PC-9 (cell line): Measurements from ENCODE around the gene BEST2. TPM values are rescaled to one million over a fixed set of nuclear protein-coding genes. Genes with fewer than 3 reads are reported as not detected.

Experiments
- BruUV-seq: library from RNA; stranded (reverse); fragments of 400-500 nt; replicated peaks from 2 replicates; lab custom pipeline; 2021; lab: Mats Ljungman, UMichigan
- CTCF ChIA-PET: fragments of 300-600 bp; sonication (Branson Sonifier 250); formaldehyde crosslinking; loops from one replicate; lab custom pipeline; 2022; ENCODE audit warnings: antibody characterized with exemption; lab: Charles Lee
- POLR2A ChIA-PET: fragments of 300-600 bp; sonication (Branson Sonifier 250); formaldehyde crosslinking; loops from one replicate; lab custom pipeline; 2022; ENCODE audit warnings: antibody characterized with exemption; ENCODE audit not compliant: unreplicated experiment; lab: Charles Lee
- DNase-seq, 2 experiments: peaks; one replicate each; pipeline versions ENCODE4 v3.0.0 to v3.0.0-alpha.2; 2015 to 2022; ENCODE audit warnings: mixed read lengths in 1 of 2
- H2AFZ ChIP-seq: fragments of 200-600 bp; sonication (generic); 2 replicates; pipeline ENCODE4 v1.8.1; 2017; ENCODE audit warnings: antibody characterized with exemption
- H3F3A ChIP-seq: fragments of 200-600 bp; sonication (generic); 2 replicates; pipeline ENCODE4 v1.8.1; 2017; ENCODE audit warnings: antibody characterized with exemption, mild to moderate bottlenecking, low read depth; ENCODE audit not compliant: insufficient read depth
- H3K27ac ChIP-seq: fragments of 200-600 bp; sonication (generic); 2 replicates; pipeline ENCODE4 v1.6.1; 2016; ENCODE audit warnings: mixed run types
- H3K27me3 ChIP-seq: fragments of 200-600 bp; sonication (generic); 2 replicates; pipeline ENCODE4 v1.6.1; 2016; ENCODE audit warnings: low read depth, mixed run types; ENCODE audit not compliant: insufficient read depth
- H3K36me3 ChIP-seq: fragments of 200-600 bp; sonication (generic); 2 replicates; pipeline ENCODE4 v1.6.1; 2016; ENCODE audit warnings: low read depth, mixed run types
- H3K4me1 ChIP-seq: fragments of 200-600 bp; sonication (generic); replicated peaks from 2 replicates; pipeline ENCODE4 v1.6.1; 2016; ENCODE audit warnings: mixed run types; ENCODE audit not compliant: insufficient read depth
- H3K4me2 ChIP-seq: fragments of 200-600 bp; sonication (generic); 2 replicates; pipeline ENCODE4 v1.6.1; 2017; ENCODE audit warnings: mixed run types
- H3K4me3 ChIP-seq: fragments of 200-600 bp; sonication (generic); 2 replicates; pipeline ENCODE4 v1.6.1; 2016; ENCODE audit warnings: mixed run types
- H3K79me2 ChIP-seq: fragments of 200-600 bp; sonication (generic); 2 replicates; pipeline ENCODE4 v1.6.1; 2017; ENCODE audit warnings: low read depth, mixed run types
- H3K9me2 ChIP-seq: fragments of 200-600 bp; sonication (generic); 2 replicates; pipeline ENCODE4 v1.8.1; 2017; ENCODE audit warnings: mild to moderate bottlenecking; ENCODE audit not compliant: insufficient read depth
- H3K9me3 ChIP-seq: fragments of 200-600 bp; sonication (generic); 2 replicates; pipeline ENCODE4 v1.8.1; 2016; ENCODE audit warnings: low read depth; ENCODE audit not compliant: insufficient read depth
- H4K20me1 ChIP-seq: fragments of 200-600 bp; sonication (generic); 2 replicates; pipeline ENCODE4 v1.8.1; 2017; ENCODE audit not compliant: insufficient read depth
- EZH2 ChIP-seq: fragments of 200-600 bp; sonication (generic); IDR thresholded peaks from 2 replicates; pipeline ENCODE4 v1.8.0; 2017; ENCODE audit warnings: antibody characterized with exemption, low read depth
- intact Hi-C: fragments of 100-400 bp; cut with micrococcal nuclease; formaldehyde crosslinking; loops from one replicate; pipeline ENCODE4 v1.10.0; 2022; ENCODE audit not compliant: unreplicated experiment
- total RNA-seq: library from RNA; stranded (reverse); gene quantifications from 2 replicates; pipeline ENCODE4 v1.2.3, GENCODE V29; 2021
- TF ChIP-seq, protein P1 (sequence below): fragments of 200-600 bp; sonication (generic); conservative IDR thresholded peaks from 2 replicates; pipeline ENCODE4 v1.6.1; 2017; ENCODE audit warnings: mixed run types, antibody characterized with exemption, mild to moderate bottlenecking, moderate library complexity

BEST2 gene
- total RNA-seq, 1 experiment from 2014 or later: not detected

DNA sequence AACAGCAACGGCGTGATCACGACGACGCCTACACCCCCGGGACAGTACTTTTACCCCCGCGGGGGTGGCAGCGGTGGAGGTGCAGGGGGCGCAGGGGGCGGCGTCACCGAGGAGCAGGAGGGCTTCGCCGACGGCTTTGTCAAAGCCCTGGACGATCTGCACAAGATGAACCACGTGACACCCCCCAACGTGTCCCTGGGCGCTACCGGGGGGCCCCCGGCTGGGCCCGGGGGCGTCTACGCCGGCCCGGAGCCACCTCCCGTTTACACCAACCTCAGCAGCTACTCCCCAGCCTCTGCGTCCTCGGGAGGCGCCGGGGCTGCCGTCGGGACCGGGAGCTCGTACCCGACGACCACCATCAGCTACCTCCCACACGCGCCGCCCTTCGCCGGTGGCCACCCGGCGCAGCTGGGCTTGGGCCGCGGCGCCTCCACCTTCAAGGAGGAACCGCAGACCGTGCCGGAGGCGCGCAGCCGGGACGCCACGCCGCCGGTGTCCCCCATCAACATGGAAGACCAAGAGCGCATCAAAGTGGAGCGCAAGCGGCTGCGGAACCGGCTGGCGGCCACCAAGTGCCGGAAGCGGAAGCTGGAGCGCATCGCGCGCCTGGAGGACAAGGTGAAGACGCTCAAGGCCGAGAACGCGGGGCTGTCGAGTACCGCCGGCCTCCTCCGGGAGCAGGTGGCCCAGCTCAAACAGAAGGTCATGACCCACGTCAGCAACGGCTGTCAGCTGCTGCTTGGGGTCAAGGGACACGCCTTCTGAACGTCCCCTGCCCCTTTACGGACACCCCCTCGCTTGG lies 40.7 kb downstream of the BEST2 start:
- Histone ChIP-seq H4K20me1 (peaks cover 18% of the 10 kb centered on the region), H3K79me2 (peaks cover 46% of the 10 kb centered on the region), H3K36me3 (no peaks in the 10 kb centered on the region; the same call in 1 of the 2 replicates), H3K4me3 (peak overlapping the region; percentile 73), H3K4me1 (peaks cover 53% of the 10 kb centered on the region), H3K9me2 (no peaks in the 10 kb centered on the region), H3K27me3 (no peaks in the 10 kb centered on the region), H3K9me3 (no peaks in the 10 kb centered on the region), H2AFZ (no peak overlapping the region), H3F3A (peaks cover 76% of the 10 kb centered on the region), H3K27ac (peak overlapping the region; percentile 78), H3K4me2 (peak overlapping the region; percentile 91)
- DNase-seq: peak; percentile 49 to 52
- CTCF ChIA-PET: interaction anchor here (0.6 to 2.2 kb wide), 4 partner anchors 9 to 112 kb away, joined by 3 to 11 read pairs (median 8); no protein-coding TSS in a partner anchor
- intact Hi-C loops: no loop called here
- TF ChIP-seq, protein P1, sequence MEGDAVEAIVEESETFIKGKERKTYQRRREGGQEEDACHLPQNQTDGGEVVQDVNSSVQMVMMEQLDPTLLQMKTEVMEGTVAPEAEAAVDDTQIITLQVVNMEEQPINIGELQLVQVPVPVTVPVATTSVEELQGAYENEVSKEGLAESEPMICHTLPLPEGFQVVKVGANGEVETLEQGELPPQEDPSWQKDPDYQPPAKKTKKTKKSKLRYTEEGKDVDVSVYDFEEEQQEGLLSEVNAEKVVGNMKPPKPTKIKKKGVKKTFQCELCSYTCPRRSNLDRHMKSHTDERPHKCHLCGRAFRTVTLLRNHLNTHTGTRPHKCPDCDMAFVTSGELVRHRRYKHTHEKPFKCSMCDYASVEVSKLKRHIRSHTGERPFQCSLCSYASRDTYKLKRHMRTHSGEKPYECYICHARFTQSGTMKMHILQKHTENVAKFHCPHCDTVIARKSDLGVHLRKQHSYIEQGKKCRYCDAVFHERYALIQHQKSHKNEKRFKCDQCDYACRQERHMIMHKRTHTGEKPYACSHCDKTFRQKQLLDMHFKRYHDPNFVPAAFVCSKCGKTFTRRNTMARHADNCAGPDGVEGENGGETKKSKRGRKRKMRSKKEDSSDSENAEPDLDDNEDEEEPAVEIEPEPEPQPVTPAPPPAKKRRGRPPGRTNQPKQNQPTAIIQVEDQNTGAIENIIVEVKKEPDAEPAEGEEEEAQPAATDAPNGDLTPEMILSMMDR: no peak
- no peak for TF ChIP-seq EZH2
- POLR2A ChIA-PET: interaction anchor here (0.7 to 3.8 kb wide), 6 partner anchors 9 to 181 kb away, joined by 4 to 59 read pairs (median 6); no protein-coding TSS in a partner anchor
- TSS peak; percentile 66 for BruUV-seq

DNA sequence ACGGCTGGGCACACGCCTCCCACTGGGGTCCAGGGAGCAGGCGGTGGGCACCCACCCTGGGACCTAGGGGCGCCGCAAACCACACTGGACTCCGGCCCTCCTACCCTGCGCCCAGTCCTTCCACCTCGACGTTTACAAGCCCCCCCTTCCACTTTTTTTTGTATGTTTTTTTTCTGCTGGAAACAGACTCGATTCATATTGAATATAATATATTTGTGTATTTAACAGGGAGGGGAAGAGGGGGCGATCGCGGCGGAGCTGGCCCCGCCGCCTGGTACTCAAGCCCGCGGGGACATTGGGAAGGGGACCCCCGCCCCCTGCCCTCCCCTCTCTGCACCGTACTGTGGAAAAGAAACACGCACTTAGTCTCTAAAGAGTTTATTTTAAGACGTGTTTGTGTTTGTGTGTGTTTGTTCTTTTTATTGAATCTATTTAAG lies 41.3 kb downstream of the BEST2 start:
- no peak for DNase-seq
- Histone ChIP-seq H3K9me3 (no peaks in the 10 kb centered on the region), H3K36me3 (no peaks in the 10 kb centered on the region; the same call in 1 of the 2 replicates), H4K20me1 (peaks cover 18% of the 10 kb centered on the region), H2AFZ (no peak overlapping the region), H3K4me1 (peaks cover 47% of the 10 kb centered on the region), H3K27me3 (no peaks in the 10 kb centered on the region), H3K9me2 (no peaks in the 10 kb centered on the region), H3K4me3 (peak overlapping the region; percentile 73), H3K4me2 (peak overlapping the region; percentile 91), H3K27ac (peak overlapping the region; percentile 78), H3K79me2 (peaks cover 40% of the 10 kb centered on the region), H3F3A (peaks cover 76% of the 10 kb centered on the region)
- no peak for TF ChIP-seq EZH2
- TF ChIP-seq, protein P1: no peak
- ChIA-PET POLR2A (interaction anchor here (0.6 to 3.8 kb wide), 7 partner anchors 11 to 399 kb away, joined by 3 to 59 read pairs (median 6); no protein-coding TSS in a partner anchor), CTCF (interaction anchor here (0.6 to 2.2 kb wide), 5 partner anchors 11 to 113 kb away, joined by 4 to 11 read pairs (median 7); no protein-coding TSS in a partner anchor)
- intact Hi-C loops: no loop called here
- no TSS peak for BruUV-seq
